GM18909 (cell line): ENCODE data around the gene TPST2.

Source experiments
- ATAC-seq: cut with Tn5 transposase; IDR thresholded peaks from one replicate; pipeline ENCODE4 v1.9.1; 2021; ENCODE audit warnings: mild to moderate bottlenecking; ENCODE audit not compliant: unreplicated experiment, poor library complexity

TPST2 gene

DNA sequence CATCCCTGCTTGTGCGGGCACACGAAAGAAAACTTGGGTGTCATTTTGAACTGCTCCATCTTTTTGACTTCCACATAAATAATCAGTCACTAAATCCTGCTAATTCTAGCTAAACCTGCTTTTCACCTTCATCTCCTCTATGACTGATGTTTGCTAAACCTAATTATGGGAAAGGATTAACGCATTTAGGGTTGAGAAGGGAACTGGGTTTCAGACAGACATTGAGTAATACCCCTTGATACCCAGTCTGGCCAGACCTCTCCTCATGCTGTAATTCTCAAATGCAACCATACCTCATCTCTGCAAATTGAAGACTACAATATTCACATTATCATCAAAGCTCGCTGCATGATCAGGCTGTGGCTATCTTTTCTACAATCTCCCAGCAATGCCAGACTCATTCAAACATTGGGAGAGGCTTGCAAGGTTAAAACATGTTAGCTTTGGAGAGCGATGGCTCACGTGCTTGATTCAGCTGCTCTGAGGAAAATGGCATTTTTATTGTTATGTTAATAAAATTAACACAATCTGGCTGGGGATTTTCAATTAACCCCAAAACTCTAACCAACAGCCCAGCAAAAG, 108.7 kb downstream of the TPST2 start:
- ATAC-seq, result no peak

DNA sequence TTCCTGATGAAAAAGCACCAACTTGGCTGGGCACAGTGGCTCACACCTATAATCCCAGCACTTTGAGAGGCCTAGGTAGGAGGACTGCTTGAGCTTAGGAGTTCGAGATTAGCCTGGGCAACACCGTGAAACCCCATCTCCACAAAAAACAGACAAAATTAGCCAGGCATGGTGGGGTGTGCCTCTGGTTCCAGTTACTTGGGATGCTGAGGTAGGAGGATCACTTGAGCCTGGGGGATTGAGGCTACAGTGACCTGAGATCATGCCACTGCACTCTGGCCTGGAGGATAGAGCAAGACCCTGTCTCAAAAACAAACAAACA, 109.4 kb downstream of the TPST2 start:
- no peak for ATAC-seq

GRCh38 chr22:26479792-26480610, 109.9 kb downstream of the TPST2 start:
- ATAC-seq, result no peak

DNA sequence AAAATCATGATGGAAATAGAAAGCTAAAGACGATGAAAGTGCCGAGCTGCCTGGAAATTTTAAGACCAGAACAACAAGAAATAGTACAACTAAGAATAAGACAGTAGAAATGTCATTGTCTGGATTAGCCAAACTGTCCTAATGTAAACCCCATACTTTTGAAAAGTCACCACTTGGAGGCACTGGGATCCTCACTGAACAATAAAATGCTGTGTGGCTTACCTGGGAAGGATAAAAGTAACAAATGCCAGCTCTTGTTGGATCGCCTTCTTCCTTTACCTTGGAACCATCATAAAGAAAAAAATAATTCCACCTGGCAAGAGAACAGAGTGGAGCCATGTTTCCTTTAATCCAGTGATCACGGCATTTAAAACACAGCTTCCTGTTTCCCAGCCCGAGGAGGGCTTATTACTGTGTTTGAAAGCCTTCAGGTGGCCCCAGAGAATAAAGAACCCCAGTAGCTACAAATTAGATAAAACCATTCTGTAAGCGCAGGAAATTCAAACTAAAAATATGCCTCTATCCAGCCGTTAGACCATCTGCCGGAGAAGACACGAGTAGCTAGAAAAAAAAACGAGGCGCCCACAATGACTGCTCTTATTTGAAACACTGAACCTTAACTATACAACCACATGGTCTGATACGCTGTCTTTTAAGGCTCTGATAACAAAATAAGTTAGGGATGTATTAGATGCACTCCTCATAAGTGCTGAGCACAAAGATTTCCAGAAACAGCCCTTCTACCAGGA, 110.7 kb downstream of the TPST2 start:
- ATAC-seq, result no peak

- no peak for ATAC-seq
These were observed 112.6 kb downstream of the TPST2 start for GRCh38 chr22:26477341-26477731.

GRCh38 chr22:26476705-26477340, 113.1 kb downstream of the TPST2 start:
- ATAC-seq, result no peak

DNA sequence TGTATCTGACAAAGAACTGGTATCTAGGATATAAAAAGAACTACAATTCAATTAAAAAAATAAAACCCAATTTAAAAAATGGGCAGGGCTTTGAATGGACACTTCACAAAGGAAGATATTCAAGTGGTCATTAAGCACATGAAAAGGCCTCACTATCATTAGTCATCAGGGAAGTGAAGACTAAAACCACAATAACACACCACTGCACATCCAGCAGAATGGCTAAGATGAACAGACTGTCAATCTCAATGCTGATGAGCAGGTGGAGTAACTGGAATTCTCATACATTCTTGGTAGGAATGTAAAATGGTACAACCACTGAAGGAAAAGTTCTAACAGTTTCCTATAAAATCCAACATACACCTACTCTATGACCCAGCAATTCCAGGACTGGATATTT, 115.2 kb downstream of the TPST2 start:
- ATAC-seq, result no peak
